HCEC 1CT (cell line): Measurements from ENCODE around the gene FOXP1.

Experiments
- DNase-seq: peaks from one replicate; pipeline ENCODE4 v3.0.0-alpha.2; 2017

FOXP1 gene

GRCh38 chr3:71525391-71525790 is 58.1 kb downstream of the FOXP1 start:
- no peak for DNase-seq

GRCh38 chr3:71524672-71525071 is 58.9 kb downstream of the FOXP1 start:
- DNase-seq: no peak

DNA sequence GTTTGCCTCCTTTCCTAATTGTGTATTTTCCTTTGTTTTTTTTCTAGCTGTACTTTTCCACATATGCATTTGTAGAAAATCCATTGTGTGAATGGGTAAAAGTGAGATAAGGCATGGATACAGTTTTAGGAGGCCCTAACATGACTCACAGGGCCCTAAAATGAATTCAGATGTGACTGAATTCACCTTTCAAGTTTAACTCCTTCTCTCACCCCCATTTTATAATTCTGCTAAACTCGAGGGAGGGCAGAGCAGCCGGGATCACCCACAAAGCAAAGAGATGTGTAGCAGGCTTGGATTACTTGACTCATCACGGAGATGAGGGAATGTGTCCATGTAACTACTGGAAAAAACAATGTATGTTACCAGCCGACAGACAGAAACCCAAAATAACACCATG is 59.9 kb downstream of the FOXP1 start:
- DNase-seq: no peak

DNA sequence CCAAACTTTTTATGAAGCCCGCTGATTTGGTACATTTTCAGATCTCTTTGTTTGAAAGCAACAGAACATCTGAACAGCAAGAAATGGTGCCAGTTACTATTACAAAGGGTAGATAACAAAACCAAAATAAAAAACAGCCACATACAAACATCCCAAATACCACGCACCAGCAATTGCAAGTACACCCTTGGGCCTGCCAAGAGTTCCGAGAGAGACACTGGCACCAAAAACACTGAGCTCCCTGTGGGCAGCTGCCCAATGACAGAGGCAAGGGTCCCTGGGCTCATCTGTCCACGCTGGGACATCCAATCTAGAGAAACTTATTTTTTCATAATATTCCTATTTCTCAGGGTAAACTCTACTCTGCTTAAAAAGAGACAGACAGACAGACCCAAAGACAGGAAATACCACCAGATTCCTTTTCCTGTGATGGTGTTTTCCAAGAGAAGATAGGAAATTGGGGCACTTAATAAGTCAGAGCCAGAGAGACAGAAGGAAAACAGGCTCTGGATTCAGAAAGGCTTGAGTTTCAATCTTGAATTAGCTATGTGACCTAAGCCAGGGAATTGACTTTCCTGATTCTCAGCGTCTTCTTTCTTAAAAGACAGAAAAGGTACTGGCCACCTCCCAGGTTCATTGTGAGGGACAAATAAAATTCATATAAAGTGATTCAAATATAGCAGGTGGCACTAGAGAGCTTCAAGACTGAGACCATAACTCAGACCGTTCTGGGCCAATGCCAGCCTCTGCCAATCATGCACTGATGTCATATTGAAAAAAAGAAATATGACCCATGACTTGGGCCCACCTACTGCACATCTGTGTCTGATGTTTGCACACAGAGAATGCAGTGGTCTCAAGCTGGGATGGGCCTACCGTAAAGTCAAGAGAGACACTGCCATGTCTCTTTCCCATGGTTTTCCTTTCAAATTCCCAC is 61.3 kb downstream of the FOXP1 start:
- no peak for DNase-seq

- DNase-seq: no peak
Observed at GRCh38 chr3:71521021-71521352, 62.5 kb downstream of the FOXP1 start.

DNA sequence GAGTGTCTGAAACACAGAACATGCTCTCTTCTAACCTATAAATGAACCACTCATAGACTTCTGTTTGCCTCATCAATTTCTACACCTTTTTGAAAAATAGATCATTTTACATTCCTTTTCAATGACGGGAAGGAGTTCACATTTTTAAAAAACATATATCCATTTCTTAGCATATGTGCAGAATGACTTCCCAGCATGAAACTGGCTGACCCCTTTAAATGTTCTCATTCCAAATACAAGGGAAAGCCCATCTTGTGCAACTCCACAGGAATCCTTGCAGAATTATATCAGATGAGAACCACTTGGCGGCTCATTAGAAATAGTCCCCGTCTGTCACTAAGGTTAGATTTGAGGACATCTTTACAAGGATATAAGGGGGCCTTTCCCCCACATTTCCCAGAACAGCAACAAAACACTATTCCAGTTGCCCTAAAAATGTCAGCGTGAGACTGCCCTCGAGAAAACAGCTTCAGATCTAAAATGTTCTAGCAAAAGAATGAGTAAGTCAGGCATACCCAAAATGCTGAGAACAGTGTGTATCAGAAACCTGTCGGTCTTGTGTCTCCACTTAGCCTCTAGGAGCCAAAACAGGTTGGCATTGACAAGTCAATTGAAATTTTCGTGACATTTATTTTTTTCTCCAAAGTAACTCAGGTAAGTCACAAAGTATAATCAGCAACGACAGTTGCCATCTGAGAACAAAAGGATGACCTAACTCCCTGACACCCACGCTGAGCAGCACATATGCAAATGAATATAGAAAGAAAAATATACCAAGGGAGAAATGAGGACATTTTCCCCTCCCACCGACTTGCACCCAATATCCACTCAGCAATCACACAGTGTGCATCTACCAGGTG is 63.1 kb downstream of the FOXP1 start:
- DNase-seq: no peak

DNA sequence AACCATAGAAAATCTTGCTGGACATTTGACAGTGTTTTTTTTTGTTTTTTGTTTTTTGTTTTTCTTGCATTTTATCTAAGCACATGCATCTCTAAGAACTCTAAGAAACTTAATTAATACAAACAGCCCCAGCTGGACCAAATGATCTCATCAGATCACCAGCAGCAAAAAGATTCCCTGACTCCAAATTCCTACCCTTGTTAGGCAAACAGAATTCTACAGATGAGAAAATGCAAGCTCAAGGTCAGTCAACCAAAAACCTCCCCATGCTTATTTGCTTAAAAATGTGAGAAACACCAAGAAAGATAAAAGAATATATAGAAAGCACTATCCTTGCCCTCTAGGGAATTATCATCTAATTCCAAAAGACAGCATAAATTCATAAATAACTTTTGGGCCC is 65.4 kb downstream of the FOXP1 start:
- no peak for DNase-seq

DNA sequence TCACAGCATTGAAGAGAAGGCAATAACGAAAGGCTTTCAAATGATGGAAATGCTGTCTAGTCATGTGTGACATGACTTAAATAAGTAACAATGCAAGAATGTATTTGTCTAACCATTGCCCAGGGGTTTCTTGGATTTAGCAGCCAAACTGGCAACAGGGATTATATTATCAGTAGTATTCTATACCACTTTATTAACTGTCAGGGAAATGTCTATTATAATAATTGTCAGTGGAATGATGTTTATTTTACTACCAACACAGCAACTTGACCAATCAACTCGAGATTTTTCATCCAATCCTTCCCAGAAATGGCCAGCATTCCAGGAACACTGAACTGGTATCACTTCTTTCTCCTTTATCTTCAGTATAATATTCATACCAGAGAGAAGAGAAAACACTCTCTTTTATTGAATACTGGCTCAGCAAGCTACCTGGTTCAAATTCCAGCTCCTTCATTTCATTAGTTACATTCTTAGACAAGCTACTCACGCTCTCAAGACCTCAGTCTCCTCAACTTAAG is 66.2 kb downstream of the FOXP1 start:
- no peak for DNase-seq

DNA sequence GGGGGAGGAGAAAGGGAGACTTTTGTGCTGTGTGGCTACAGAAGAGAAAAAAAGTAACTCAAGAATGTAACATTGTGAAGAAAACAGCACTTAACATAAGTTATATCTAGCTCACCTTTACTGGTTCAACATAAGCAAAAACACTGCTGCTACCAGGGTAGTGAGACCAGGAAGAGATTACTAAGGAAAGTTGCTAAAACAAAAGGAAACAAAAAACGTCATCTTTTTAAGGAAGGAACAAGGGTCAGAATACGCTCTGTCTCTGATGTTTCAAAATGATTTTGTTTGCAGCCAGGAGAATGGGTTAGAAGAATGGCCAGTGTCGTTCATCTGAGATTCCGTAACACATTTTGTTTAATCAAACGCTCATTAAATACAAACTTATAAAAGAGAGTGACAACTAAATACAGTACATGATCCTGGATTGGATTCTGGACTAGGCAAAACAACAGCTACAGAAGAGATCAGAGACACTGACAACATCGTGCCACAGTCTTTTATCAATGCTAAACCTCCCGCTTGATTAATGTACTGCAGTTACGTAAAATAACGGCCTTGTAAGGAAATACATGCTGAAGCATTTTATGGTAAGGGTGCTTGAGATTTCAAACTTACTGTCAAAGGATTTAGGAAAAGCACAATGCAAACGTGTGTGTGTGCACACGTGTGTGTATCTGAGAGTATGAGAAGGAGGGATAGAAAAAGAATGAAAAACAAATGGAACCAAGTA is 67.7 kb downstream of the FOXP1 start:
- no peak for DNase-seq

DNA sequence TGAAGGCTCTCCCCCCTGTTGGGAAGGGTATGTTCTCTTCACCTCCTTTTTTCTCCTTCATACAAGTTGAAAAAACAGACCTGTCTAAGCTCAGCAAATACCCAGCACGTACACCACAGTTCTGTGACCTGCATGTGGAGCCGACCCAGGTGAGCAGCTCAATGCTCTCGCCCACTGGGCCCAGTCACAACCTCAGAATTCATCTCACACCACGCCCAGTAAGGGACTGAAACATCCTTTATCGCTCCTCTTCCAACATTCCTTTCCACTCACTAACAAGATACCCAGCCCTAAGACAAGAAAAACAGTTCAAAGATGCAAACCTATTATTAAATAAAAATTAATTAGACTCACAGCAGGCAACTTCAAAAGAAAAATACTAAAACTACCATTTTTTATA is 68.9 kb downstream of the FOXP1 start:
- DNase-seq: no peak

DNA sequence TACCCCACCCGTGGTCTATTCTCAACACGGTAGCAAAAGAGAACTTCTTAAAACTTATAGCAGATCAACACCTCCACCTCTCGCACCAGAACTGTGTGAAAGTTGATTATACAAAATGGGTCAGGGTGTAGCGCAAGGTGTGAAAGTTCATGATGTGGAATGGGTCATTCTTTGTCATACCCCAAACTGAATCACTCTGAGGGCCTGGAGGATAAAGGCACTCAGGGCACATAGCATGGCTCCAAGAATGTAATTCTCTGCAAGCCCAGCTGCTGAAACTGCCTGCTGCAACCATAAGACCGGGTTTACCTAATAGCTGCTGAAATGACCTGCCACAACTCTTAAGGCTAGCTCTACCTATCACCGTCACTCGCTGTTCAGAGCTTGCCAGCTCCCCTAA is 70.0 kb downstream of the FOXP1 start:
- no peak for DNase-seq

GRCh38 chr3:71513081-71513480 is 70.4 kb downstream of the FOXP1 start:
- no peak for DNase-seq

- no peak for DNase-seq
Observed at GRCh38 chr3:71512544-71512943, 71.0 kb downstream of the FOXP1 start.

DNA sequence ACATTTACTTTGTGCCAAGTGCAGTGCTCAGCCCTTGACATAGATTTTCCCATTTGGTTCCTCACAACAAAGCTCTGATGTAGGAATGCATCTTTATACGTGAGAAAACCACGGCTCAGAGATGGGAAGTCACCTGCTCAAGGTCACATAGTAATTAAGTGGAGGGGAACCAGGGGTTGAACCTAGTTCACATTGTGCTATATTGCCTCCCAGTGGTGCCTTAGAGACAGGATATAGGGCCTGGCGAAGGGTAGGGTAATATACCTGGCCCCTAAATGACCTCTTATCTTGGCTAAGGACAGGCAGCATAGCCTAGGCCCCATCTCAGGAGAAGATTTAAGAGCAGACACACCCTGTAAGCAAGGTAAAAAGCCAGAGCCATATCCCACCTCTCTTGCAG is 71.5 kb downstream of the FOXP1 start:
- DNase-seq: no peak

GRCh38 chr3:71511446-71511845 is 72.1 kb downstream of the FOXP1 start:
- no peak for DNase-seq

GRCh38 chr3:71511037-71511436 is 72.5 kb downstream of the FOXP1 start:
- peak; percentile 45 for DNase-seq

- peak; percentile 47 for DNase-seq
Observed at GRCh38 chr3:71510510-71510909, 73.0 kb downstream of the FOXP1 start.

- DNase-seq: no peak
Observed at GRCh38 chr3:71509066-71509465, 74.5 kb downstream of the FOXP1 start.

DNA sequence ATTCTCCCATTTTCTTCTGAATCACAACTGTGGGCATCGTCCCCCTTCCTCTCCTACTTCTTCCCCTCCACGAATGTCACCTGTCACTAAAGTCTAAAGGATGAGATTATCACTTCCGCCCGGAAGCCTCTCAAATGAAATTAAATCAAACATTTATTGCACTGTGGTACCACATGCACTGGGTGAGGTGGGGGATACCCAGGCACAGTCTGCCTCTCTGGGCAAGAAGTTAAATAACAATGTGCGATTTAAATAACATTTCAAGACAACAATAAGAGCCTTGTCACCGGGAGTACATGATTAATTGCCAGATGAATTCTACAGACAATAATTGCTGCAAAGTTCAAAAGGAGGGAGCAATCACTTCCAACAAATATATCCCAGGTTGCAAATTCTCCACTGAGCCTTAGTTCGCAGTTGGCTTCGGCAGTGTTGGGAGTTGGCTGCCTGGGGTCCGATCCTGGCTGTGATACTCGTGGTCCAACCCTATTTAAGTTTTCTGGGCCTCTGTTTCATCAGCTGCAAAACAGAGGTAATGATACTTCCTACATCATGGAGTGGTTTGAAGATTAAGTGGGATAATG is 77.7 kb downstream of the FOXP1 start:
- no peak for DNase-seq

DNA sequence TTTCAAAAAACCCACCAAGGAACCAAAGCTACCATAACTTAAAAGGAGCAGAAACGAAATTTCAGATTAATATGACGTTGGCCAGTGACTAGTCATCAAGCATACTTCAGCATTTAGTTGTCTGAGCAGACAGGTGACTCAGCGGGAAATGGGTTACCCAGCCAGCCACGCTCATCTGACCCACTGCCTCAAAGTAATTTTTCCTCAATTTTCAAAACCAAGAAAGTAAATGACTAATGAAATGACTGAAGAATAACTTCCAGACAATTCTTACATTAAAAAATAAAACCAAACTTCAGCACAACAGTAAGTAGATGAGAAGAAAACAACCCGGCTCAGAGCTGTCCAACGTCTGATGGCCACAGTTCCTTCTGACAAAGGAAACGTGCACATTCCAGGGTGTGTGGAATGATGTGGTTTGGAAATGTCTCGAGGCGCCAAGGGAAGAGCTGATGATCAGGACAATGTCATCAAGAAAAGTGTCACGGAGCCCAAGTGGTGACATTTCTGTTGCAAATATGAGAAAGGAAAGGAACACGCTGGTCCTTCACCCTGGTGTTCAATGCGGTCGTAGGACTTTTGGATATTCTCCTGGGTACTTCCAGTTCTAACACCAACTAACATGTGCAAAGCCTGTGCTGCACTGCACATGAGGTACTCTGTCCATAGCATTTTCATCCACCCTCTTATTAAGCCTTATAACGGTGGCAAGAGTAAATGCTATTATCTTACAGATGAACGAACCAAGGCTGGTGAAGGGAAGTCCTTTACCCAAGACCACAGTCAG is 79.1 kb downstream of the FOXP1 start:
- DNase-seq: peak; percentile 92

DNA sequence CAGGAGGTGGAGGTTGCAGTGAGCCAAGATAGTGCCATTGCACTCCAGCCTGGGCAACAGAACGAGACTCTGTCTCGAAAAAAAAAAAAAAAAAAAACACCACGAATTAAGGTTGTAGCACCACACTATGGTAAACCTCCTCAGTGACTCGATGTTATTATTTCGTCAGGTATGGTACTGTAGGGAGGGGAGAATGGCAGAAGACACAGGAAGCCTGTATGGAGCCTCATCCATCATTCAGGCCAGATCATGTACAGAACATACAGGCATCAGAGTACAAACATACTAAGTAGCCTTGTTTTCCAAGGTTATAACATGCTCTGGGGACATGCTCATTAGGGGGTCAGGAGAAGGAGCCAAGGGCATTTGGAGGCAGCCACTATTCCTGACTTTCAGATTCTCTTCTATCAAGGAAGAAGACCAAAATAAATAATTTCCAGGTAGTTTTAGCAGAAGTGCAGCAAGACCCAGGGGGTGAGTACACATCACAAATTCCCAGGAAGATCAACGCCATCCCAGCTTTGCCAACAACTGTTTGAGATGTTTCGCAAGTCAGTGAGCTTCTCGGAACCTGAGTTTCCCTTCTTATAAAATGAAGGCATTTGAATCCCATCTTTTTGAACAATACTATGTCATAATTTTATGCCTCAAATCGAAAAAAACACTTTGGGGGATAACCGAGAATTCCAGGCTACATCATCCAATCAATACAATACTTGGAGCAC is 79.8 kb downstream of the FOXP1 start:
- peak; percentile 72 for DNase-seq
